GM18526 (cell line): Measurements from ENCODE around the gene ESAM.

Source experiments
- POLR2A ChIP-seq: IDR thresholded peaks from 3 replicates; pipeline ENCODE4 v1.6.1; 2011; ENCODE audit not compliant: insufficient read length; ENCODE audit errors: extremely low read depth

Gene ESAM

GRCh38 chr11:124759266-124760204, 2.6 kb downstream of the ESAM start:
- no peak for TF ChIP-seq POLR2A

- no peak for TF ChIP-seq POLR2A
Measured at GRCh38 chr11:124758355-124759265, 3.5 kb downstream of the ESAM start.

- TF ChIP-seq POLR2A: no peak
Measured at GRCh38 chr11:124757320-124757719, 4.8 kb downstream of the ESAM start.

- TF ChIP-seq POLR2A: no peak
Measured at GRCh38 chr11:124756753-124757227, 5.3 kb downstream of the ESAM start.

- no peak for TF ChIP-seq POLR2A
Measured at GRCh38 chr11:124756033-124756752, 5.9 kb downstream of the ESAM start.

- TF ChIP-seq POLR2A: no peak
Measured at GRCh38 chr11:124754710-124755109, 7.4 kb downstream of the ESAM start.

- no peak for TF ChIP-seq POLR2A
Measured at GRCh38 chr11:124754309-124754708, 7.8 kb downstream of the ESAM start.

- no peak for TF ChIP-seq POLR2A
Measured at GRCh38 chr11:124753624-124754023, 8.5 kb downstream of the ESAM start.

- no peak for TF ChIP-seq POLR2A
Measured at GRCh38 chr11:124753205-124753604, 8.9 kb downstream of the ESAM start.

GRCh38 chr11:124752471-124753102, 9.5 kb downstream of the ESAM start:
- no peak for TF ChIP-seq POLR2A

GRCh38 chr11:124751741-124752470, 10.2 kb downstream of the ESAM start, which contains the start of gene VSIG2:
VSIG2 (minus strand) TSS chr11:124752255; CDS start chr11:124752137, 118 bp downstream.
- TF ChIP-seq POLR2A: no peak

GRCh38 chr11:124751391-124751740, 10.7 kb downstream of the ESAM start:
- no peak for TF ChIP-seq POLR2A

GRCh38 chr11:124749912-124750311, 12.2 kb downstream of the ESAM start:
- no peak for TF ChIP-seq POLR2A

GRCh38 chr11:124748481-124749343, 13.4 kb downstream of the ESAM start:
- TF ChIP-seq POLR2A: no peak

- no peak for TF ChIP-seq POLR2A
Measured at GRCh38 chr11:124748100-124748418, 14.0 kb downstream of the ESAM start.
